Lung (tissue), 12 donors: Measurements from ENCODE around the gene SPHKAP. TPM values are rescaled to one million over a fixed set of nuclear protein-coding genes. Genes with fewer than 3 reads are reported as not detected.

Experiments
- ATAC-seq: fragments of 200-7000 bp; cut with Tn5 transposase; one replicate; pipeline ENCODE4 v1.9.1; 2020; ENCODE audit warnings: moderate number of reproducible peaks; ENCODE audit not compliant: insufficient read depth, low FRiP score
- DNase-seq, 3 donors: peaks; one replicate each; pipeline ENCODE4 v3.0.0-alpha.2; 2013 to 2017
- H3K27ac ChIP-seq, 2 donors: one replicate each; pipeline ENCODE4 v1.5.1; 2013; ENCODE audit warnings: mild to moderate bottlenecking in 2 of 2, moderate library complexity in 2 of 2, control low read depth in 1 of 2, inconsistent platforms in 1 of 2, low read depth in 1 of 2, low read length in 1 of 2
- H3K27me3 ChIP-seq, 3 donors: one replicate each; pipeline ENCODE4 v1.5.1; 2013; ENCODE audit warnings: low read length in 2 of 3; ENCODE audit not compliant: control insufficient read depth in 3 of 3, insufficient read depth in 3 of 3
- H3K36me3 ChIP-seq, 4 donors: one replicate each; pipeline ENCODE4 v1.5.1; 2013; ENCODE audit warnings: low read length in 4 of 4, mild to moderate bottlenecking in 1 of 4, moderate library complexity in 1 of 4; ENCODE audit not compliant: control insufficient read depth in 4 of 4, insufficient read depth in 4 of 4
- H3K4me1 ChIP-seq, 5 donors: one replicate each; pipeline ENCODE4 v1.5.1; 2013; ENCODE audit warnings: low read length in 5 of 5, mild to moderate bottlenecking in 2 of 5, moderate library complexity in 1 of 5; ENCODE audit not compliant: control insufficient read depth in 5 of 5, insufficient read depth in 5 of 5
- H3K4me3 ChIP-seq: one replicate; pipeline ENCODE4 v1.5.1; 2013; ENCODE audit warnings: mild to moderate bottlenecking, control low read depth, moderate library complexity
- H3K9ac ChIP-seq, 2 donors: one replicate each; pipeline ENCODE4 v1.5.1; 2013; ENCODE audit warnings: low read length in 2 of 2, control low read depth in 1 of 2; ENCODE audit not compliant: insufficient read depth in 1 of 2
- H3K9me3 ChIP-seq, 4 donors: one replicate each; pipeline ENCODE4 v1.5.1; 2013; ENCODE audit warnings: low read length in 3 of 4, mild to moderate bottlenecking in 1 of 4, moderate library complexity in 1 of 4; ENCODE audit not compliant: control insufficient read depth in 4 of 4, insufficient read depth in 3 of 4
- CTCF ChIP-seq: IDR thresholded peaks from 2 replicates; pipeline ENCODE4 v1.5.1; 2012; ENCODE audit warnings: mild to moderate bottlenecking; ENCODE audit errors: control extremely low read depth, extremely low read depth
- WGBS, 2 donors: extraction: QIAGEN DNeasy Blood & Tissue Kit; methylation state at CpG; one replicate each; pipeline ENCODE4 v1.1.7; 2013; 5-methylcytosine and 5-hydroxymethylcytosine counted together
- polyA plus RNA-seq, 2 donors: library from polyadenylated mRNA; stranded (reverse); fragments of 200-250 nt; gene quantifications; one replicate each; pipeline ENCODE4 v1.2.1, GENCODE V29; 2013
- total RNA-seq, 2 donors: library from RNA; depleted of rRNA in 1 of 2; stranded (reverse); fragments of >200 nt in 1 of 2; gene quantifications; one replicate each; pipeline ENCODE4 v1.2.1, GENCODE V29; 2014 to 2021
- donor health status: control.
- donor health status: control.
- donor health status: Bipolar disorder and iron deficiency.
- donor health status: healthy.
- donor health status: DM: yes; HTN: yes; CAD: no.

Gene SPHKAP
- total and polyA plus RNA-seq, 4 donors, result 0.02 to 0.60 (median 0.03) TPM; not detected in 1

GRCh38 chr2:228059735-228060134 is 121.8 kb downstream of the SPHKAP start:
- Histone ChIP-seq H3K27me3 (no peaks in the 10 kb centered on the region), H3K4me1 (peaks cover 0 to 22% (median 13%) of the 10 kb centered on the region in 5 donors), H3K27ac (peak overlapping the region in 1 of 2 donors; percentile 40), H3K9ac (no peak overlapping the region), H3K36me3 (no peaks in the 10 kb centered on the region), H3K9me3 (no peaks in the 10 kb centered on the region), H3K4me3 (no peak overlapping the region)
- TF ChIP-seq CTCF, result no peak
- 70 to 88% methylated on average over 2 of the region's 2 CpGs for WGBS, 2 donors
- DNase-seq, result no peak
- ATAC-seq, result no peak

GRCh38 chr2:228056293-228057097 is 125.0 kb downstream of the SPHKAP start:
- H3K9me3 ChIP-seq, result no peaks in the 10 kb centered on the region
- DNase-seq, result peak in 2 of 3 donors; percentile 79 to 88
- 51 to 57% methylated on average over 4 of the region's 4 CpGs for WGBS, 2 donors
- H3K4me1 ChIP-seq, result peaks cover 0 to 23% (median 13%) of the 10 kb centered on the region in 5 donors
- H3K36me3 ChIP-seq, result no peaks in the 10 kb centered on the region
- no peak overlapping the region for H3K27ac ChIP-seq
- H3K4me3 ChIP-seq, result no peak overlapping the region
- ATAC-seq, result no peak
- no peak overlapping the region for H3K9ac ChIP-seq
- no peak for TF ChIP-seq CTCF
- no peaks in the 10 kb centered on the region for H3K27me3 ChIP-seq

- Histone ChIP-seq H3K4me1 (peaks cover 0 to 4% (median 4%) of the 10 kb centered on the region in 5 donors), H3K4me3 (no peak overlapping the region), H3K9ac (no peak overlapping the region), H3K27ac (peak overlapping the region in 1 of 2 donors; percentile 33), H3K9me3 (no peaks in the 10 kb centered on the region), H3K36me3 (no peaks in the 10 kb centered on the region), H3K27me3 (no peaks in the 10 kb centered on the region)
- peak; percentile 28 for TF ChIP-seq CTCF
- peak; percentile 83 for ATAC-seq
- 14 to 33% methylated on average over 5 of the region's 5 CpGs for WGBS, 2 donors
- DNase-seq, result peak; percentile 24 to 84 (median 79)
Observed at GRCh38 chr2:228048838-228049490, 132.5 kb downstream of the SPHKAP start.
